A673 (cell line): ENCODE data around the gene MINDY4. TPM values are rescaled to one million over a fixed set of nuclear protein-coding genes. Genes with fewer than 3 reads are reported as not detected.

Experiments used
- BruUV-seq: library from RNA; stranded (reverse); fragments of 400-500 nt; replicated peaks from 2 replicates; lab custom pipeline; 2021; lab: Mats Ljungman, UMichigan
- CTCF ChIA-PET: fragments of 300-600 bp; sonication (Branson Sonifier 250); formaldehyde crosslinking; loops from one replicate; lab custom pipeline; 2022; ENCODE audit warnings: antibody characterized with exemption; lab: Charles Lee
- POLR2A ChIA-PET: fragments of 300-600 bp; sonication (Branson Sonifier 250); formaldehyde crosslinking; loops from one replicate; lab custom pipeline; 2022; ENCODE audit warnings: antibody characterized with exemption; ENCODE audit not compliant: low non-redundant PET; lab: Charles Lee
- DNase-seq: peaks from one replicate; pipeline ENCODE4 v3.0.0-alpha.2; 2015; ENCODE audit warnings: low spot score
- H3K27ac ChIP-seq: fragments of 200-600 bp; sonication (generic); 2 replicates; pipeline ENCODE4 v1.5.1; 2016; ENCODE audit warnings: mixed run types, low read depth, mild to moderate bottlenecking, mixed read lengths, antibody characterized with exemption, low read length; ENCODE audit not compliant: poor library complexity, severe bottlenecking
- H3K27me3 ChIP-seq: fragments of 200-600 bp; sonication (generic); replicated peaks from 2 replicates; pipeline ENCODE4 v1.6.1; 2017; ENCODE audit warnings: mixed run types, low read depth, mild to moderate bottlenecking, mixed read lengths, antibody characterized with exemption, low read length; ENCODE audit not compliant: insufficient read depth, poor library complexity
- H3K36me3 ChIP-seq: fragments of 200-600 bp; sonication (generic); 2 replicates; pipeline ENCODE4 v1.6.1; 2016; ENCODE audit warnings: mixed run types, mild to moderate bottlenecking, mixed read lengths, antibody characterized with exemption, low read length; ENCODE audit not compliant: insufficient read depth, poor library complexity, severe bottlenecking
- H3K4me1 ChIP-seq: fragments of 200-600 bp; sonication (generic); 2 replicates; pipeline ENCODE4 v1.6.1; 2017; ENCODE audit warnings: mixed run types, mild to moderate bottlenecking, mixed read lengths, antibody characterized with exemption, low read length; ENCODE audit not compliant: insufficient read depth, poor library complexity, severe bottlenecking
- H3K4me3 ChIP-seq: fragments of 200-600 bp; sonication (generic); 2 replicates; pipeline ENCODE4 v1.5.1; 2016; ENCODE audit warnings: low read depth, mixed run types, mild to moderate bottlenecking, mixed read lengths, low read length; ENCODE audit not compliant: poor library complexity, severe bottlenecking
- H3K9me3 ChIP-seq: fragments of 200-600 bp; sonication (generic); 2 replicates; pipeline ENCODE4 v1.6.1; 2016; ENCODE audit warnings: mixed run types, low read depth, mild to moderate bottlenecking, mixed read lengths, antibody characterized with exemption, low read length; ENCODE audit not compliant: poor library complexity, severe bottlenecking
- CTCF ChIP-seq: fragments of 300-800, 200-600 bp; sonication (generic); conservative IDR thresholded peaks from 2 replicates; pipeline ENCODE4 v1.5.1; 2017; ENCODE audit warnings: low read depth, mild to moderate bottlenecking, antibody characterized with exemption, low read length, moderate library complexity, mixed read lengths
- EZH2 ChIP-seq: fragments of 200-600 bp; sonication (generic); IDR thresholded peaks from 2 replicates; pipeline ENCODE4 v1.6.1; 2017; ENCODE audit warnings: borderline replicate concordance, low read depth, mild to moderate bottlenecking, mixed read lengths, antibody characterized with exemption, low read length; ENCODE audit not compliant: poor library complexity, severe bottlenecking
- intact Hi-C: fragments of 100-400 bp; cut with micrococcal nuclease; formaldehyde crosslinking; loops from one replicate; pipeline ENCODE4 v1.10.0; 2022; ENCODE audit not compliant: unreplicated experiment
- total RNA-seq: library from RNA; stranded (reverse); gene quantifications from 2 replicates; pipeline ENCODE4 v1.2.3, GENCODE V29; 2021

The MINDY4 gene
- total RNA-seq, 1 experiment from 2014 or later: 3.8 TPM

GRCh38 chr7:30802812-30803211, 31.6 kb downstream of the MINDY4 start:
- no peak for DNase-seq
- no TSS peak for BruUV-seq
- Histone ChIP-seq H3K4me3 (no peak overlapping the region), H3K9me3 (no peaks in the 10 kb centered on the region), H3K4me1 (no peaks in the 10 kb centered on the region), H3K27ac (no peak overlapping the region), H3K27me3 (no peaks in the 10 kb centered on the region), H3K36me3 (no peaks in the 10 kb centered on the region)
- CTCF ChIA-PET: no interaction called here
- intact Hi-C loops: no loop called here
- no peak for TF ChIP-seq CTCF
- no peak for TF ChIP-seq EZH2
- POLR2A ChIA-PET: no interaction called here

GRCh38 chr7:30804078-30804661, 33.0 kb downstream of the MINDY4 start:
- Histone ChIP-seq H3K9me3 (no peaks in the 10 kb centered on the region), H3K27me3 (no peaks in the 10 kb centered on the region), H3K36me3 (no peaks in the 10 kb centered on the region), H3K4me3 (no peak overlapping the region), H3K4me1 (no peaks in the 10 kb centered on the region), H3K27ac (no peak overlapping the region)
- CTCF ChIA-PET: interaction anchor here (1.0 kb wide), 1 partner anchor 330 kb away, joined by 3 read pairs; no protein-coding TSS in a partner anchor
- POLR2A ChIA-PET: no interaction called here
- TF ChIP-seq EZH2: no peak
- no peak for TF ChIP-seq CTCF
- DNase-seq: peak; percentile 11
- no TSS peak for BruUV-seq
- intact Hi-C loops: no loop called here

- BruUV-seq: no TSS peak
- no peak overlapping the region for H3K4me3 ChIP-seq
- no peaks in the 10 kb centered on the region for H3K27me3 ChIP-seq
- H3K9me3 ChIP-seq: no peaks in the 10 kb centered on the region
- CTCF ChIA-PET: interaction anchor here (1.0 kb wide), 1 partner anchor 329 kb away, joined by 3 read pairs; no protein-coding TSS in a partner anchor
- no peaks in the 10 kb centered on the region for H3K4me1 ChIP-seq
- TF ChIP-seq CTCF: no peak
- no peak for TF ChIP-seq EZH2
- H3K27ac ChIP-seq: no peak overlapping the region
- POLR2A ChIA-PET: no interaction called here
- intact Hi-C loops: no loop called here
- no peaks in the 10 kb centered on the region for H3K36me3 ChIP-seq
- DNase-seq: no peak
Measured at GRCh38 chr7:30805081-30805691, 34.0 kb downstream of the MINDY4 start.
